K562 (cell line): ENCODE results near the gene RER1. TPM values are rescaled to one million over a fixed set of nuclear protein-coding genes. Genes with fewer than 3 reads are reported as not detected.

Source experiments
- ATAC-seq: fragments of 200-7000 bp; cut with Tn5 transposase; 3 replicates; pipeline ENCODE4 v1.9.1; 2020; ENCODE audit warnings: moderate library complexity
- BruUV-seq: library from RNA; stranded (reverse); fragments of 400-500 nt; replicated peaks from 2 replicates; lab custom pipeline; 2021; lab: Mats Ljungman, UMichigan
- CTCF ChIA-PET: fragments of 300-600 bp; formaldehyde crosslinking; extraction: SDS; loops from one replicate; lab custom pipeline; 2021; ENCODE audit warnings: low intra/inter-chr PET ratio; lab: Yijun Ruan, JAX
- POLR2A ChIA-PET: fragments of 300-600, 350-650 bp; sonication (Branson Sonifier 250); formaldehyde crosslinking; extraction: SDS; loops from one replicate; lab custom pipeline; 2021; ENCODE audit warnings: antibody characterized with exemption, inconsistent platforms; lab: Yijun Ruan, JAX
- DNase-seq, 4 experiments: peaks; one replicate each; pipeline versions ENCODE4 v3.0.0 to v3.0.0-alpha.2; 2011 to 2018; ENCODE audit warnings: low spot score in 3 of 4, mixed read lengths in 3 of 4; ENCODE audit errors: extremely low read depth in 1 of 4
- FAIRE-seq: peaks from 2 replicates; lab custom pipeline; 2011; peaks lifted over from hg19 to GRCh38; lab: Jason Lieb, UNC
- H2AFZ ChIP-seq: 2 replicates; pipeline ENCODE4 v1.6.0; 2011; ENCODE audit warnings: low read depth, low read length, control low read depth, inconsistent platforms
- H3K27ac ChIP-seq: fragments of 200-600 bp; 3 replicates; pipeline ENCODE4 v1.8.0; 2011; ENCODE audit warnings: low read depth, mild to moderate bottlenecking, control low read depth, inconsistent platforms, low read length, moderate library complexity, mixed read lengths; ENCODE audit errors: extremely low read depth
- H3K27me3 ChIP-seq, 2 experiments: fragments of 300-600 bp in 1 of 2; 2 replicates in 1 of 2; 3 replicates in 1 of 2; pipeline versions ENCODE4 v1.6.0 to v1.8.0; 2011; ENCODE audit warnings: inconsistent platforms in 2 of 2, low read length in 2 of 2, mild to moderate bottlenecking in 1 of 2, mixed read lengths in 1 of 2, moderate library complexity in 1 of 2; ENCODE audit not compliant: control insufficient read depth in 2 of 2, insufficient read depth in 2 of 2
- H3K36me3 ChIP-seq: fragments of 300-600 bp; 3 replicates; pipeline ENCODE4 v1.8.0; 2011; ENCODE audit warnings: mild to moderate bottlenecking, low read length, inconsistent platforms; ENCODE audit not compliant: control insufficient read depth, insufficient read depth
- H3K4me1 ChIP-seq, 2 experiments: fragments of 200-600 bp in 1 of 2; replicated peaks in 1 of 2; 2 replicates in 1 of 2; 3 replicates in 1 of 2; pipeline versions ENCODE4 v1.5.1 to v1.8.0; 2011; ENCODE audit warnings: inconsistent platforms in 2 of 2, low read length in 2 of 2, mild to moderate bottlenecking in 1 of 2, mixed read lengths in 1 of 2, moderate library complexity in 1 of 2; ENCODE audit not compliant: control insufficient read depth in 2 of 2, insufficient read depth in 2 of 2
- H3K4me2 ChIP-seq: 2 replicates; pipeline ENCODE4 v1.6.1; 2011; ENCODE audit warnings: low read length, control low read depth, inconsistent platforms, mixed read lengths; ENCODE audit not compliant: insufficient read depth
- H3K4me3 ChIP-seq: fragments of 200-600 bp; sonication (generic), shearing (Covaris generic); 2 replicates; pipeline ENCODE4 v1.5.1; 2016; ENCODE audit warnings: control low read depth, inconsistent platforms
- H3K79me2 ChIP-seq: fragments of 200-600 bp; 3 replicates; pipeline ENCODE4 v1.8.0; 2011; ENCODE audit warnings: low read length, inconsistent platforms; ENCODE audit not compliant: control insufficient read depth, insufficient read depth
- H3K9ac ChIP-seq, 2 experiments: 2 replicates each; pipeline versions ENCODE4 v1.6.0 to v1.6.1; 2011; ENCODE audit warnings: low read depth in 2 of 2, low read length in 2 of 2, control low read depth in 1 of 2, inconsistent platforms in 1 of 2, mild to moderate bottlenecking in 1 of 2, mixed read lengths in 1 of 2; ENCODE audit not compliant: insufficient read depth in 1 of 2
- H3K9me1 ChIP-seq: one replicate; pipeline ENCODE4 v1.6.0; 2011; ENCODE audit warnings: inconsistent platforms, mild to moderate bottlenecking, low read length, moderate library complexity; ENCODE audit not compliant: control insufficient read depth, insufficient read depth
- H3K9me3 ChIP-seq: replicated peaks from 2 replicates; pipeline ENCODE4 v1.5.1; 2011; ENCODE audit warnings: low read depth, low read length, inconsistent platforms; ENCODE audit not compliant: control insufficient read depth, insufficient read depth
- H4K20me1 ChIP-seq: replicated peaks from 2 replicates; pipeline ENCODE4 v1.6.1; 2011; ENCODE audit warnings: low read length, inconsistent platforms, mixed read lengths; ENCODE audit not compliant: control insufficient read depth, insufficient read depth
- HNRNPL ChIP-seq: fragments of 200-400 bp; formaldehyde crosslinking; IDR thresholded peaks from 2 replicates; pipeline ENCODE4 v1.6.1; 2017; ENCODE audit warnings: low read depth, mild to moderate bottlenecking, low read length
- NRF1 ChIP-seq, 2 experiments: fragments of 450-650 bp; IDR thresholded peaks in 1 of 2; conservative IDR thresholded peaks in 1 of 2; 2 replicates each; pipeline ENCODE4 v1.6.1; 2014; ENCODE audit warnings: mild to moderate bottlenecking in 2 of 2
- POLR2G ChIP-seq: fragments of 200-400 bp; formaldehyde crosslinking; IDR thresholded peaks from 2 replicates; pipeline ENCODE4 v1.6.1; 2017; ENCODE audit warnings: low read depth, mild to moderate bottlenecking, antibody characterized with exemption, low read length, moderate library complexity
- RBFOX2 ChIP-seq: fragments of 200-400 bp; formaldehyde crosslinking; IDR thresholded peaks from 2 replicates; pipeline ENCODE4 v1.6.1; 2017; ENCODE audit warnings: low read depth, mild to moderate bottlenecking, low read length, moderate library complexity
- WGBS: fragments of 100-300 bp; shearing (Covaris generic); methylation state at CpG from one replicate; pipeline ENCODE4 v1.1.6; 2016; ENCODE audit warnings: low coverage, mixed read lengths; ENCODE audit not compliant: insufficient coverage; ENCODE audit errors: missing lambda C conversion rate; 5-methylcytosine and 5-hydroxymethylcytosine counted together
- in situ Hi-C: fragments of 300-500 bp; cut with MboI; formaldehyde crosslinking; loops from 4 replicates; pipeline ENCODE4 v1.15.0; 2018; ENCODE audit warnings: inconsistent platforms, mixed read lengths
- intact Hi-C: fragments of 100-400 bp; cut with micrococcal nuclease; formaldehyde crosslinking; loops from 2 replicates; pipeline ENCODE4 v1.14.2; 2022
- polyA plus RNA-seq, 8 experiments: library from polyadenylated mRNA; depleted of rRNA in 4 of 8; stranded (reverse) in 5 of 8; unstranded in 3 of 8; fragments of >200 nt; fragmentation: Nextera tagmentation in 2 of 8; fragmentation: Illumina TruSeq in 1 of 8; extraction: Ambion mirVana in 2 of 8; extraction: Trizol in 1 of 8; gene quantifications; 2 replicates each; pipeline versions ENCODE4 v1.2.1 to v1.2.3, GENCODE V29; 2011 to 2014; ENCODE audit warnings: inconsistent platforms in 1 of 8, missing spikeins in 1 of 8
- total RNA-seq, 7 experiments: library from RNA; depleted of rRNA in 6 of 7; stranded (reverse); fragments of >200 nt in 6 of 7; fragmentation: Illumina TruSeq in 2 of 7; extraction: Trizol in 2 of 7; gene quantifications; 2 replicates each; pipeline versions ENCODE4 v1.2.1 to v1.2.3, GENCODE V29; 2011 to 2021; ENCODE audit warnings: low replicate concordance in 1 of 7
- TF ChIP-seq, protein P1 (sequence below), 3 experiments: IDR thresholded peaks in 2 of 3; conservative IDR thresholded peaks in 1 of 3; 2 replicates each; pipeline ENCODE4 v1.5.1; 2011 to 2012; ENCODE audit warnings: low read length in 3 of 3, mild to moderate bottlenecking in 3 of 3, control low read depth in 2 of 3, improper control_type of control experiment in 1 of 3, inconsistent platforms in 1 of 3, low read depth in 1 of 3, mixed read lengths in 1 of 3, moderate library complexity in 1 of 3; ENCODE audit not compliant: insufficient read depth in 2 of 3
- TF ChIP-seq, protein P2 (sequence below): fragments of 450-650 bp; IDR thresholded peaks from 2 replicates; pipeline ENCODE4 v1.6.1; 2018; ENCODE audit not compliant: partially characterized antibody
- TF ChIP-seq, protein P3 (sequence below): fragments of 450-650 bp; formaldehyde crosslinking; IDR thresholded peaks from 2 replicates; pipeline ENCODE4 v1.4.0; 2020; ENCODE audit warnings: mild to moderate bottlenecking, moderate library complexity
- TF ChIP-seq, protein P4 (sequence below), 2 experiments: IDR thresholded peaks; 2 replicates each; pipeline ENCODE4 v1.6.1; 2011; ENCODE audit warnings: borderline replicate concordance in 1 of 2, control low read depth in 1 of 2, low read depth in 1 of 2, low read length in 1 of 2, mild to moderate bottlenecking in 1 of 2, mixed read lengths in 1 of 2, moderate library complexity in 1 of 2; ENCODE audit not compliant: insufficient read depth in 1 of 2, insufficient read length in 1 of 2, poor library complexity in 1 of 2, severe bottlenecking in 1 of 2; ENCODE audit errors: extremely low read depth in 1 of 2
- TF ChIP-seq, protein P5 (sequence below): conservative IDR thresholded peaks from 2 replicates; pipeline ENCODE4 v1.6.1; 2011; ENCODE audit warnings: low read depth, mild to moderate bottlenecking, low read length; ENCODE audit not compliant: control insufficient read depth

The RER1 gene
- total and polyA plus RNA-seq, 9 of the 15 experiments (the other 6 are each of a cell fraction or from before 2014, with no cell fraction given), result 19.6 to 354 (median 183) TPM

DNA sequence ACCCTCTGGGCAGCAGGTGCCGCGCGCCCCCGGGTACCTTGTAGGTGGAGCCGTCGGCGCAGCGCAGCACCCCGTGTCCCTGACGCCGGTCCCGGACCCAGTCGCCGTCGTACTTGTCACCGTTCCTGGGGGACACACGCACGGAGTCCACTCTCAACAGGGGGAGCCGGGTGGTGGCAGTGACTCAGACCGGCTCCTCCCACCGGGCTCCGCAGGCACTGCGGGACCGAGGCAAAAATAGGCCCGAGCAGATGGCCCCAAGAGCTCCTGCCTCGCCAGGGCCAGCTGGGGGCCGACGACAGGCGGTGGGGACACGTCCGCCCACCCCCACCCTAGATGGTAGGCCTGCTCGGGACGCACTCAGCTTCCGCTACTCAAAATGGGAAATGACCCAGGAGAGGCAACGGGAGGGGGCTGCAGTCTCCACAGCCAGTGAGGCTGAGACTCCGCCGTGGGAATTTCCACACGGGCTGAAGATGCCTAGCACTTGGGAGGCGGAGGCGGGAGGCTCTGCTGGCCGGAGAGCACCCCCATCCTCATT lies 6.6 kb upstream of the RER1 start:
- POLR2A ChIA-PET, result interaction anchor here (0.6 to 1.4 kb wide), 3 partner anchors 190 to 252 kb away, joined by 3 to 4 read pairs (median 3); partner anchors contain the start of gene FAAP20
- Histone ChIP-seq H3K36me3 (peaks cover 7% of the 10 kb centered on the region; the same call in 1 of the 3 replicates), H2AFZ (no peak overlapping the region), H3K27me3 (peaks cover 0 to 17% of the 10 kb centered on the region in 2 experiments; a peak in 2 of 5 replicates), H3K4me2 (no peak overlapping the region), H3K9me3 (no peaks in the 10 kb centered on the region), H4K20me1 (peaks cover 15% of the 10 kb centered on the region), H3K4me3 (no peak overlapping the region)
- 48% methylated on average over 39 of the region's 41 CpGs for WGBS
- no peak for FAIRE-seq
- peak in 3 of 4 experiments; percentile 47 to 51 (median 50) for DNase-seq
- CTCF ChIA-PET, result no interaction called here
- in situ Hi-C loops, result no loop called here
- BruUV-seq, result no TSS peak
- TF ChIP-seq, protein P1, sequence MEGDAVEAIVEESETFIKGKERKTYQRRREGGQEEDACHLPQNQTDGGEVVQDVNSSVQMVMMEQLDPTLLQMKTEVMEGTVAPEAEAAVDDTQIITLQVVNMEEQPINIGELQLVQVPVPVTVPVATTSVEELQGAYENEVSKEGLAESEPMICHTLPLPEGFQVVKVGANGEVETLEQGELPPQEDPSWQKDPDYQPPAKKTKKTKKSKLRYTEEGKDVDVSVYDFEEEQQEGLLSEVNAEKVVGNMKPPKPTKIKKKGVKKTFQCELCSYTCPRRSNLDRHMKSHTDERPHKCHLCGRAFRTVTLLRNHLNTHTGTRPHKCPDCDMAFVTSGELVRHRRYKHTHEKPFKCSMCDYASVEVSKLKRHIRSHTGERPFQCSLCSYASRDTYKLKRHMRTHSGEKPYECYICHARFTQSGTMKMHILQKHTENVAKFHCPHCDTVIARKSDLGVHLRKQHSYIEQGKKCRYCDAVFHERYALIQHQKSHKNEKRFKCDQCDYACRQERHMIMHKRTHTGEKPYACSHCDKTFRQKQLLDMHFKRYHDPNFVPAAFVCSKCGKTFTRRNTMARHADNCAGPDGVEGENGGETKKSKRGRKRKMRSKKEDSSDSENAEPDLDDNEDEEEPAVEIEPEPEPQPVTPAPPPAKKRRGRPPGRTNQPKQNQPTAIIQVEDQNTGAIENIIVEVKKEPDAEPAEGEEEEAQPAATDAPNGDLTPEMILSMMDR (IDR thresholded peaks at IDR 0.05 in 2 of 3, conservative IDR thresholded peaks at IDR 0.05 in 1 of 3; ENCODE audit: insufficient read depth in 2 of 3, low read depth in 1 of 3, low read length in 3 of 3), result peak in 1 of 3 experiments; percentile 40; a peak in 3 of 6 replicates
- TF ChIP-seq, protein P2, sequence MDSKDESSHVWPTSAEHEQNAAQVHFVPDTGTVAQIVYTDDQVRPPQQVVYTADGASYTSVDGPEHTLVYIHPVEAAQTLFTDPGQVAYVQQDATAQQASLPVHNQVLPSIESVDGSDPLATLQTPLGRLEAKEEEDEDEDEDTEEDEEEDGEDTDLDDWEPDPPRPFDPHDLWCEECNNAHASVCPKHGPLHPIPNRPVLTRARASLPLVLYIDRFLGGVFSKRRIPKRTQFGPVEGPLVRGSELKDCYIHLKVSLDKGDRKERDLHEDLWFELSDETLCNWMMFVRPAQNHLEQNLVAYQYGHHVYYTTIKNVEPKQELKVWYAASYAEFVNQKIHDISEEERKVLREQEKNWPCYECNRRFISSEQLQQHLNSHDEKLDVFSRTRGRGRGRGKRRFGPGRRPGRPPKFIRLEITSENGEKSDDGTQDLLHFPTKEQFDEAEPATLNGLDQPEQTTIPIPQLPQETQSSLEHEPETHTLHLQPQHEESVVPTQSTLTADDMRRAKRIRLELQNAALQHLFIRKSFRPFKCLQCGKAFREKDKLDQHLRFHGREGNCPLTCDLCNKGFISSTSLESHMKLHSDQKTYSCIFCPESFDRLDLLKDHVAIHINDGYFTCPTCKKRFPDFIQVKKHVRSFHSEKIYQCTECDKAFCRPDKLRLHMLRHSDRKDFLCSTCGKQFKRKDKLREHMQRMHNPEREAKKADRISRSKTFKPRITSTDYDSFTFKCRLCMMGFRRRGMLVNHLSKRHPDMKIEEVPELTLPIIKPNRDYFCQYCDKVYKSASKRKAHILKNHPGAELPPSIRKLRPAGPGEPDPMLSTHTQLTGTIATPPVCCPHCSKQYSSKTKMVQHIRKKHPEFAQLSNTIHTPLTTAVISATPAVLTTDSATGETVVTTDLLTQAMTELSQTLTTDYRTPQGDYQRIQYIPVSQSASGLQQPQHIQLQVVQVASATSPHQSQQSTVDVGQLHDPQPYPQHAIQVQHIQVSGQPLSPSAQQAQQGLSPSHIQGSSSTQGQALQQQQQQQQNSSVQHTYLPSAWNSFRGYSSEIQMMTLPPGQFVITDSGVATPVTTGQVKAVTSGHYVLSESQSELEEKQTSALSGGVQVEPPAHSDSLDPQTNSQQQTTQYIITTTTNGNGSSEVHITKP, result peak; percentile 29
- TF ChIP-seq NRF1 (conservative IDR thresholded peaks at IDR 0.05 in 1 of 2, IDR thresholded peaks at IDR 0.05 in 1 of 2) (no peak), POLR2G (peak; percentile 76), RBFOX2 (peak; percentile 25; the same call in 1 of the 2 replicates), HNRNPL (0 out of 2 replicates have a peak, but pooled peaks have one; percentile 47)
- TF ChIP-seq, protein P3, sequence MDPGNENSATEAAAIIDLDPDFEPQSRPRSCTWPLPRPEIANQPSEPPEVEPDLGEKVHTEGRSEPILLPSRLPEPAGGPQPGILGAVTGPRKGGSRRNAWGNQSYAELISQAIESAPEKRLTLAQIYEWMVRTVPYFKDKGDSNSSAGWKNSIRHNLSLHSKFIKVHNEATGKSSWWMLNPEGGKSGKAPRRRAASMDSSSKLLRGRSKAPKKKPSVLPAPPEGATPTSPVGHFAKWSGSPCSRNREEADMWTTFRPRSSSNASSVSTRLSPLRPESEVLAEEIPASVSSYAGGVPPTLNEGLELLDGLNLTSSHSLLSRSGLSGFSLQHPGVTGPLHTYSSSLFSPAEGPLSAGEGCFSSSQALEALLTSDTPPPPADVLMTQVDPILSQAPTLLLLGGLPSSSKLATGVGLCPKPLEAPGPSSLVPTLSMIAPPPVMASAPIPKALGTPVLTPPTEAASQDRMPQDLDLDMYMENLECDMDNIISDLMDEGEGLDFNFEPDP (CRISPR knock-in tag), result no peak
- TF ChIP-seq, protein P4, sequence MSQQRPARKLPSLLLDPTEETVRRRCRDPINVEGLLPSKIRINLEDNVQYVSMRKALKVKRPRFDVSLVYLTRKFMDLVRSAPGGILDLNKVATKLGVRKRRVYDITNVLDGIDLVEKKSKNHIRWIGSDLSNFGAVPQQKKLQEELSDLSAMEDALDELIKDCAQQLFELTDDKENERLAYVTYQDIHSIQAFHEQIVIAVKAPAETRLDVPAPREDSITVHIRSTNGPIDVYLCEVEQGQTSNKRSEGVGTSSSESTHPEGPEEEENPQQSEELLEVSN (IDR thresholded peaks at IDR 0.05; ENCODE audit: borderline replicate concordance in 1 of 2, extremely low read depth in 1 of 2, insufficient read depth in 1 of 2, insufficient read length in 1 of 2, low read depth in 1 of 2, low read length in 1 of 2, poor library complexity in 1 of 2, severe bottlenecking in 1 of 2), result peak in 1 of 2 experiments; percentile 21
- TF ChIP-seq, protein P5, sequence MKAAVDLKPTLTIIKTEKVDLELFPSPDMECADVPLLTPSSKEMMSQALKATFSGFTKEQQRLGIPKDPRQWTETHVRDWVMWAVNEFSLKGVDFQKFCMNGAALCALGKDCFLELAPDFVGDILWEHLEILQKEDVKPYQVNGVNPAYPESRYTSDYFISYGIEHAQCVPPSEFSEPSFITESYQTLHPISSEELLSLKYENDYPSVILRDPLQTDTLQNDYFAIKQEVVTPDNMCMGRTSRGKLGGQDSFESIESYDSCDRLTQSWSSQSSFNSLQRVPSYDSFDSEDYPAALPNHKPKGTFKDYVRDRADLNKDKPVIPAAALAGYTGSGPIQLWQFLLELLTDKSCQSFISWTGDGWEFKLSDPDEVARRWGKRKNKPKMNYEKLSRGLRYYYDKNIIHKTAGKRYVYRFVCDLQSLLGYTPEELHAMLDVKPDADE, result 0 out of 2 replicates have a peak, but pooled peaks have one; percentile 41
- TF ChIP-seq, all 486 proteins: peak for 7
- peaks cover 4% of the 10 kb centered on the region for H3K9me1 ChIP-seq
- peaks cover 3% of the 10 kb centered on the region; the same call in 1 of the 3 replicates for H3K79me2 ChIP-seq
- H3K4me1 ChIP-seq, result peaks cover 3 to 41% of the 10 kb centered on the region in 2 experiments; a peak in 4 of 5 replicates
- intact Hi-C loops, result no loop called here
- H3K27ac ChIP-seq, result no peak overlapping the region
- no peak for ATAC-seq
- H3K9ac ChIP-seq, result no peak overlapping the region; a peak in 1 of 4 replicates
